ENCODE results near the gene NDUFAF8. TPM values are rescaled to one million over a fixed set of nuclear protein-coding genes. Genes with fewer than 3 reads are reported as not detected.

Gene NDUFAF8
- total RNA-seq, 4 donors from 2014 or later: 16.9 to 38.4 (median 22.3) TPM

GRCh38 chr17:81285179-81285878 is 46.2 kb downstream of the NDUFAF8 start:
- H3K9me3 ChIP-seq: no peaks in the 10 kb centered on the region
- 20 to 32% methylated on average over 6 to 10 of the region's 37 CpGs for WGBS, 2 donors (ENCODE audit: low coverage in 1 of 2)
- peaks cover 0 to 35% (median 16%) of the 10 kb centered on the region in 3 donors for H3K4me1 ChIP-seq
- no peaks in the 10 kb centered on the region for H3K27me3 ChIP-seq
- H3K27ac ChIP-seq: peak overlapping the region in 3 of 4 donors; percentile 72 to 74 (median 74)
- ATAC-seq: peak; percentile 74
- TF ChIP-seq EP300 (IDR thresholded peaks at IDR 0.05) (no peak), POLR2AphosphoS5 (IDR thresholded peaks at IDR 0.05) (peak; percentile 32)
- H3K4me3 ChIP-seq: peak overlapping the region; percentile 0 to 39
- H3K36me3 ChIP-seq: peaks cover 0 to 87% of the 10 kb centered on the region in 2 donors

- Histone ChIP-seq H3K4me3 (peak overlapping the region in 1 of 2 donors; percentile 39), H3K27me3 (no peaks in the 10 kb centered on the region), H3K36me3 (peaks cover 0 to 84% of the 10 kb centered on the region in 2 donors), H3K9me3 (no peaks in the 10 kb centered on the region), H3K4me1 (peaks cover 0 to 33% (median 16%) of the 10 kb centered on the region in 3 donors), H3K27ac (peak overlapping the region in 3 of 4 donors; percentile 72 to 74 (median 74))
- ATAC-seq: peak; percentile 27
- no peak for TF ChIP-seq EP300 (IDR thresholded peaks at IDR 0.05)
- TF ChIP-seq POLR2AphosphoS5 (IDR thresholded peaks at IDR 0.05): no peak
- TF ChIP-seq POLR2A (IDR thresholded peaks at IDR 0.05): no peak
- no peak for TF ChIP-seq CTCF (IDR thresholded peaks at IDR 0.05)
- WGBS, 2 donors (ENCODE audit: low coverage in 1 of 2): 73% methylated on average over 3 of the region's 12 CpGs; no CpG with 5 or more reads in 1 of the 2 donors
Observed at GRCh38 chr17:81285894-81286293, 46.8 kb downstream of the NDUFAF8 start.

GRCh38 chr17:81286491-81287145 is 47.5 kb downstream of the NDUFAF8 start:
- no peaks in the 10 kb centered on the region for H3K9me3 ChIP-seq
- TF ChIP-seq EP300 (IDR thresholded peaks at IDR 0.05) (no peak), POLR2AphosphoS5 (IDR thresholded peaks at IDR 0.05) (no peak), CTCF (IDR thresholded peaks at IDR 0.05) (no peak), POLR2A (IDR thresholded peaks at IDR 0.05) (no peak)
- no peak for ATAC-seq
- H3K36me3 ChIP-seq: peaks cover 0 to 77% of the 10 kb centered on the region in 2 donors
- H3K27ac ChIP-seq: peak overlapping the region in 3 of 4 donors; percentile 72 to 74 (median 74)
- H3K27me3 ChIP-seq: no peaks in the 10 kb centered on the region
- H3K4me1 ChIP-seq: peaks cover 0 to 38% (median 16%) of the 10 kb centered on the region in 3 donors
- 83 to 87% methylated on average over 1 to 3 of the region's 23 CpGs for WGBS, 2 donors (ENCODE audit: low coverage in 1 of 2)
- H3K4me3 ChIP-seq: no peak overlapping the region

- Histone ChIP-seq H3K27ac (peak overlapping the region in 2 of 4 donors; percentile 17 to 74), H3K4me1 (peaks cover 0 to 43% (median 16%) of the 10 kb centered on the region in 3 donors), H3K27me3 (no peaks in the 10 kb centered on the region), H3K9me3 (no peaks in the 10 kb centered on the region), H3K36me3 (peaks cover 0 to 72% of the 10 kb centered on the region in 2 donors), H3K4me3 (no peak overlapping the region)
- 88 to 93% methylated on average over 4 of the region's 21 CpGs for WGBS, 2 donors (ENCODE audit: low coverage in 1 of 2)
- ATAC-seq: no peak
- TF ChIP-seq CTCF (IDR thresholded peaks at IDR 0.05) (no peak), POLR2A (IDR thresholded peaks at IDR 0.05) (no peak), POLR2AphosphoS5 (IDR thresholded peaks at IDR 0.05) (no peak), EP300 (IDR thresholded peaks at IDR 0.05) (no peak)
Observed at GRCh38 chr17:81287152-81287551, 48.0 kb downstream of the NDUFAF8 start.

- 67 to 75% methylated on average over 3 to 11 of the region's 16 CpGs for WGBS, 2 donors (ENCODE audit: low coverage in 1 of 2)
- H3K27me3 ChIP-seq: no peaks in the 10 kb centered on the region
- peak overlapping the region in 1 of 4 donors; percentile 17 for H3K27ac ChIP-seq
- peaks cover 0 to 50% (median 16%) of the 10 kb centered on the region in 3 donors for H3K4me1 ChIP-seq
- H3K9me3 ChIP-seq: no peaks in the 10 kb centered on the region
- H3K36me3 ChIP-seq: peaks cover 0 to 64% of the 10 kb centered on the region in 2 donors
- H3K4me3 ChIP-seq: no peak overlapping the region
- TF ChIP-seq EP300 (IDR thresholded peaks at IDR 0.05) (no peak), POLR2AphosphoS5 (IDR thresholded peaks at IDR 0.05) (no peak), POLR2A (IDR thresholded peaks at IDR 0.05) (no peak), CTCF (IDR thresholded peaks at IDR 0.05) (no peak)
- ATAC-seq: no peak
Observed at GRCh38 chr17:81287741-81288430, 48.8 kb downstream of the NDUFAF8 start.

Measured in gastroesophageal sphincter (tissue), 4 donors.